PC-9 (cell line): ENCODE measurements around the gene KCNK10. TPM values are rescaled to one million over a fixed set of nuclear protein-coding genes. Genes with fewer than 3 reads are reported as not detected.

Experiments used
- BruUV-seq: library from RNA; stranded (reverse); fragments of 400-500 nt; replicated peaks from 2 replicates; lab custom pipeline; 2021; lab: Mats Ljungman, UMichigan
- CTCF ChIA-PET: fragments of 300-600 bp; sonication (Branson Sonifier 250); formaldehyde crosslinking; loops from one replicate; lab custom pipeline; 2022; ENCODE audit warnings: antibody characterized with exemption; lab: Charles Lee
- POLR2A ChIA-PET: fragments of 300-600 bp; sonication (Branson Sonifier 250); formaldehyde crosslinking; loops from one replicate; lab custom pipeline; 2022; ENCODE audit warnings: antibody characterized with exemption; ENCODE audit not compliant: unreplicated experiment; lab: Charles Lee
- DNase-seq, 2 experiments: peaks; one replicate each; pipeline versions ENCODE4 v3.0.0 to v3.0.0-alpha.2; 2015 to 2022; ENCODE audit warnings: mixed read lengths in 1 of 2
- H2AFZ ChIP-seq: fragments of 200-600 bp; sonication (generic); 2 replicates; pipeline ENCODE4 v1.8.1; 2017; ENCODE audit warnings: antibody characterized with exemption
- H3F3A ChIP-seq: fragments of 200-600 bp; sonication (generic); 2 replicates; pipeline ENCODE4 v1.8.1; 2017; ENCODE audit warnings: antibody characterized with exemption, mild to moderate bottlenecking, low read depth; ENCODE audit not compliant: insufficient read depth
- H3K27ac ChIP-seq: fragments of 200-600 bp; sonication (generic); 2 replicates; pipeline ENCODE4 v1.6.1; 2016; ENCODE audit warnings: mixed run types
- H3K27me3 ChIP-seq: fragments of 200-600 bp; sonication (generic); 2 replicates; pipeline ENCODE4 v1.6.1; 2016; ENCODE audit warnings: low read depth, mixed run types; ENCODE audit not compliant: insufficient read depth
- H3K36me3 ChIP-seq: fragments of 200-600 bp; sonication (generic); 2 replicates; pipeline ENCODE4 v1.6.1; 2016; ENCODE audit warnings: low read depth, mixed run types
- H3K4me1 ChIP-seq: fragments of 200-600 bp; sonication (generic); replicated peaks from 2 replicates; pipeline ENCODE4 v1.6.1; 2016; ENCODE audit warnings: mixed run types; ENCODE audit not compliant: insufficient read depth
- H3K4me2 ChIP-seq: fragments of 200-600 bp; sonication (generic); 2 replicates; pipeline ENCODE4 v1.6.1; 2017; ENCODE audit warnings: mixed run types
- H3K4me3 ChIP-seq: fragments of 200-600 bp; sonication (generic); 2 replicates; pipeline ENCODE4 v1.6.1; 2016; ENCODE audit warnings: mixed run types
- H3K79me2 ChIP-seq: fragments of 200-600 bp; sonication (generic); 2 replicates; pipeline ENCODE4 v1.6.1; 2017; ENCODE audit warnings: low read depth, mixed run types
- H3K9me2 ChIP-seq: fragments of 200-600 bp; sonication (generic); 2 replicates; pipeline ENCODE4 v1.8.1; 2017; ENCODE audit warnings: mild to moderate bottlenecking; ENCODE audit not compliant: insufficient read depth
- H3K9me3 ChIP-seq: fragments of 200-600 bp; sonication (generic); 2 replicates; pipeline ENCODE4 v1.8.1; 2016; ENCODE audit warnings: low read depth; ENCODE audit not compliant: insufficient read depth
- H4K20me1 ChIP-seq: fragments of 200-600 bp; sonication (generic); 2 replicates; pipeline ENCODE4 v1.8.1; 2017; ENCODE audit not compliant: insufficient read depth
- CTCF ChIP-seq: fragments of 200-600 bp; sonication (generic); conservative IDR thresholded peaks from 2 replicates; pipeline ENCODE4 v1.6.1; 2017; ENCODE audit warnings: mixed run types, antibody characterized with exemption, mild to moderate bottlenecking, moderate library complexity
- EZH2 ChIP-seq: fragments of 200-600 bp; sonication (generic); IDR thresholded peaks from 2 replicates; pipeline ENCODE4 v1.8.0; 2017; ENCODE audit warnings: antibody characterized with exemption, low read depth
- intact Hi-C: fragments of 100-400 bp; cut with micrococcal nuclease; formaldehyde crosslinking; loops from one replicate; pipeline ENCODE4 v1.10.0; 2022; ENCODE audit not compliant: unreplicated experiment
- total RNA-seq: library from RNA; stranded (reverse); gene quantifications from 2 replicates; pipeline ENCODE4 v1.2.3, GENCODE V29; 2021

Gene KCNK10
- total RNA-seq, 1 experiment from 2014 or later = not detected

DNA sequence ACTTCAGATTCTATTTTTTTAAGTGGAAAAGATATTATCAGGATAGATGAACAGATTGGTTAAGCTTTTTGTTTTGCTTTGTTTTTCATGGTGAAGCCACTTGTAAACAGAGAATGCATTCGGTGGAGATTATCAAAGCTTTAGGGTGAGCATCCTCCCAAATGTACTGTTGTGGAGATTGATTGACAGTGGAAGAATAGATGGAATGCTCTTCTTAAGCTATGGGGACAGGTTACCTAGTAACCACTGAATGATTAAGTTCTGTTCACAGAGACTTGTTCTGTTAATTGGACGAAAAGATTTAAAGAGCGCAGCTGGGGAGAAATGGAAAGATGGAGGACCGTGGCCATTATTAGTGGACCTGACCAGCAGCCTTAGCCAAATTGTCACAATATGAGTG lies 40.6 kb upstream of the KCNK10 start:
- no peak overlapping the region for H2AFZ ChIP-seq
- H3K4me1 ChIP-seq = no peaks in the 10 kb centered on the region
- no peak for DNase-seq
- TF ChIP-seq EZH2 (no peak), CTCF (no peak)
- no TSS peak for BruUV-seq
- no peak overlapping the region for H3K4me3 ChIP-seq
- H3K4me2 ChIP-seq = no peak overlapping the region
- no peaks in the 10 kb centered on the region for H3K9me3 ChIP-seq
- H3K36me3 ChIP-seq = no peaks in the 10 kb centered on the region
- no peak overlapping the region for H3K27ac ChIP-seq
- H4K20me1 ChIP-seq = no peaks in the 10 kb centered on the region
- ChIA-PET POLR2A (no interaction called here), CTCF (no interaction called here)
- no peaks in the 10 kb centered on the region for H3K79me2 ChIP-seq
- H3K9me2 ChIP-seq = no peaks in the 10 kb centered on the region
- no peaks in the 10 kb centered on the region for H3K27me3 ChIP-seq
- H3F3A ChIP-seq = no peaks in the 10 kb centered on the region
- intact Hi-C loops = no loop called here

DNA sequence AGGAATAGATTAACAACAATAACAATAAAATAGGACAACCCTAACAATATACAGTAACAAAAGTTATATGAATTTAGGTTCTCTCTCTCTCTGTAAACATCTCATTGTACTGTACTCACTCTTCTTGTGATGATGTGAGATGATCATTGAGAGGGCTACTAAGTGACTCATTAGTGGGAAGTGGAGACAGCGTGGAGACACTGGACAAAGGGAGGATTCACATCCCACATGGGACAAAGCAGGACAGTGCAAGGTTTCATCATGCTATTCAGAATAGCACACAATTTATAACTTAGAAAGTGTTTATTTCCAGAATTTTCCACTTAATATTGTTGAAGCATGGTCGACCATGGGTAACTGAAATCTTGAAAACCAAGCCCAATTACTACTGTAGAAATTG lies 36.4 kb upstream of the KCNK10 start:
- no TSS peak for BruUV-seq
- ChIA-PET POLR2A (no interaction called here), CTCF (no interaction called here)
- Histone ChIP-seq H3K36me3 (no peaks in the 10 kb centered on the region), H3K27ac (no peak overlapping the region), H3F3A (no peaks in the 10 kb centered on the region), H3K4me2 (no peak overlapping the region), H3K79me2 (no peaks in the 10 kb centered on the region), H3K9me3 (no peaks in the 10 kb centered on the region), H3K27me3 (no peaks in the 10 kb centered on the region), H4K20me1 (no peaks in the 10 kb centered on the region), H2AFZ (no peak overlapping the region), H3K4me3 (no peak overlapping the region), H3K4me1 (no peaks in the 10 kb centered on the region), H3K9me2 (no peaks in the 10 kb centered on the region)
- no peak for DNase-seq
- TF ChIP-seq EZH2 = no peak
- TF ChIP-seq CTCF = no peak
- intact Hi-C loops = no loop called here

DNA sequence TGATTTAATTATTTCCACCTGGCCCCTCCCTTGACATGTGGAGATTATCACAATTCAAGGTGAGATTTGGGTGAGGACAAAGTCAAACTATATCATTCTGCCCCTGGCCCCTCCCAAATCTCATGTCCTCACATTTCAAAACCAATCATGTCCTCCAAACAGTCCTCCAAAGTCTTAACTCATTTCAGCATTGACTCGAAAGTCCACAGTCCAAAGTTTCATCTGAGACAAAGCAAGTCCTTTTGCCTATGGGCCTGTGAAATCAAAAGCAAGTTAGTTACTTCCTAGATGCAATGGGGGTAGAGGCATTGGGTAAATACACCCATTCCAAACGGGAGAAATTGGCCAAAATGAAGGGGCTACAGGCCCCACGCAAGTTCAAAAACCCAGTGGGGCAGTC lies 31.3 kb upstream of the KCNK10 start:
- no peak for DNase-seq
- Histone ChIP-seq H3K27ac (no peak overlapping the region), H3F3A (no peaks in the 10 kb centered on the region), H3K9me2 (no peaks in the 10 kb centered on the region), H3K27me3 (no peaks in the 10 kb centered on the region), H3K9me3 (no peaks in the 10 kb centered on the region), H2AFZ (no peak overlapping the region), H3K4me2 (no peak overlapping the region), H3K4me1 (no peaks in the 10 kb centered on the region), H3K79me2 (no peaks in the 10 kb centered on the region), H3K36me3 (no peaks in the 10 kb centered on the region), H4K20me1 (no peaks in the 10 kb centered on the region), H3K4me3 (no peak overlapping the region)
- POLR2A ChIA-PET = no interaction called here
- no peak for TF ChIP-seq EZH2
- no peak for TF ChIP-seq CTCF
- no TSS peak for BruUV-seq
- intact Hi-C loops = no loop called here
- CTCF ChIA-PET = no interaction called here
